ENCODE results near the gene RPP25L.

GRCh38 chr9:34564617-34565016, 47.3 kb downstream of the RPP25L start:
- no peak for TF ChIP-seq GATA2 (IDR thresholded peaks at IDR 0.05; ENCODE audit: low read depth, low read length)
- TF ChIP-seq GATA3 (IDR thresholded peaks at IDR 0.05; ENCODE audit: low read depth, low read length): no peak
